ENCODE data around the gene CCDC149.

Gene CCDC149

DNA sequence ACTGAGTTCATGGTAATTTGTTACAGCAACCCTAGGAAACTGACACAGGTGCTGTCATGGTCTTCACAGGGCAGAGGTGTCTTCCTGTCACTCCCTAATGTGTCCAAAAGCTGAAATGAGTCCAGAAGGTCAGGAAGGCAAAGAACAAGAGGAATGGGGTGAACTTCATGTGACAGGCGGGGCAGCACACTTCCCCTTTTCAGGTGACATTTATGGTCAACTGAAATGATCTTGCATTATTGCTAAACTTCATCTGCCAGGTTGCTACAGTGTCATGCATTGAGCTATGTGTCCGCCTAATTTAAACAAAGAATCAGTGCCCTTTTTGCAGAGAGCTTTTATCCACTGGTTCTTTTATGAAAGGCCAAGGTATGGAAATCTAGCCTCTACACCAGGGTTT is 15.9 kb upstream of the CCDC149 start:
- TF ChIP-seq, protein P1, sequence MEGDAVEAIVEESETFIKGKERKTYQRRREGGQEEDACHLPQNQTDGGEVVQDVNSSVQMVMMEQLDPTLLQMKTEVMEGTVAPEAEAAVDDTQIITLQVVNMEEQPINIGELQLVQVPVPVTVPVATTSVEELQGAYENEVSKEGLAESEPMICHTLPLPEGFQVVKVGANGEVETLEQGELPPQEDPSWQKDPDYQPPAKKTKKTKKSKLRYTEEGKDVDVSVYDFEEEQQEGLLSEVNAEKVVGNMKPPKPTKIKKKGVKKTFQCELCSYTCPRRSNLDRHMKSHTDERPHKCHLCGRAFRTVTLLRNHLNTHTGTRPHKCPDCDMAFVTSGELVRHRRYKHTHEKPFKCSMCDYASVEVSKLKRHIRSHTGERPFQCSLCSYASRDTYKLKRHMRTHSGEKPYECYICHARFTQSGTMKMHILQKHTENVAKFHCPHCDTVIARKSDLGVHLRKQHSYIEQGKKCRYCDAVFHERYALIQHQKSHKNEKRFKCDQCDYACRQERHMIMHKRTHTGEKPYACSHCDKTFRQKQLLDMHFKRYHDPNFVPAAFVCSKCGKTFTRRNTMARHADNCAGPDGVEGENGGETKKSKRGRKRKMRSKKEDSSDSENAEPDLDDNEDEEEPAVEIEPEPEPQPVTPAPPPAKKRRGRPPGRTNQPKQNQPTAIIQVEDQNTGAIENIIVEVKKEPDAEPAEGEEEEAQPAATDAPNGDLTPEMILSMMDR (IDR thresholded peaks at IDR 0.05; ENCODE audit: control insufficient read depth, extremely low read depth, insufficient read depth) = no peak
- H3K4me3 ChIP-seq (ENCODE audit: low read depth, low read length) = no peak overlapping the region
- no peak for DNase-seq (ENCODE audit: low read depth)

DNA sequence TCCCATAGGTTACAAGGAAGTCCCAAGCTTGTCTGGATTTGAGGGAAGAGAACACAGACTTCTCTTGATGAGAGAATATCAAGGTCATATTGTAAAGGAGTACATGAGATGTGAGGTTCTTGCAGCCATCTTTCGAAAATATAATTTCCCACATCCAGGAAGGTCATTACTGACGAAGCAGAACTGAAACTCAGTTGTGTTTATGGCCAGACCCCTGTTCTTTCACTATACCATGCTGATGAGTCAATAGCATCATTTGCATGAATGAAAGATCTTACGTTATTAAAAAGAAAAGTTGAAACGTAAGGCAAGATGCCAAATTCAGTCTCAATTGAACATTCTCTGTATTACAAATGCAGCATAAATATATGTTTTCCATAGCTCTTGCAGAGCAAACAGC is 14.2 kb upstream of the CCDC149 start:
- H3K4me3 ChIP-seq (ENCODE audit: low read depth, low read length) = no peak overlapping the region
- DNase-seq (ENCODE audit: low read depth) = no peak
- TF ChIP-seq, protein P1 (IDR thresholded peaks at IDR 0.05; ENCODE audit: control insufficient read depth, extremely low read depth, insufficient read depth) = no peak

DNA sequence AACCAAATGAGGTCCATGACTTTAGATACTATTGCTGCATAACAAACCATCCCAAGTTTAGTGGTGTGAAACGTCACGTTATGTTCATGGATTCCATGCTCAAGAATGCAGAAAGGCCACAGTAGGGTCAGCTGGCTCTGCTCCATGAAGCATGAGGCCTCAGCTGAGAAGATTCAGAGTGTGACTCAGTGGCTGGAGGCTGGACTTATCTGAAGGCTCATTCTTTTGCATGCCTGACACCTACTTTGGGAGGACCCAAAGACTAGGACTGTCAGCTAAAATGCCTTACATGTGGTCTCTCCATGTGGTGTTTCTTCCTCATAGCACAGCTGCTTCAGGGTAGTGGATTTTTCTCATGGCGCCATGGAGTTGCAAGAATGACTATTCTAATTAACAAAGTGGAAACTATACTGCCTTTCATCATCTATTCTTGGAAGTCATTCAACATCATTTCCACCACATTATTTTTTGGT is 11.5 kb upstream of the CCDC149 start:
- DNase-seq (ENCODE audit: low read depth) = no peak
- TF ChIP-seq, protein P1 (IDR thresholded peaks at IDR 0.05; ENCODE audit: control insufficient read depth, extremely low read depth, insufficient read depth) = no peak
- H3K4me3 ChIP-seq (ENCODE audit: low read depth, low read length) = no peak overlapping the region

DNA sequence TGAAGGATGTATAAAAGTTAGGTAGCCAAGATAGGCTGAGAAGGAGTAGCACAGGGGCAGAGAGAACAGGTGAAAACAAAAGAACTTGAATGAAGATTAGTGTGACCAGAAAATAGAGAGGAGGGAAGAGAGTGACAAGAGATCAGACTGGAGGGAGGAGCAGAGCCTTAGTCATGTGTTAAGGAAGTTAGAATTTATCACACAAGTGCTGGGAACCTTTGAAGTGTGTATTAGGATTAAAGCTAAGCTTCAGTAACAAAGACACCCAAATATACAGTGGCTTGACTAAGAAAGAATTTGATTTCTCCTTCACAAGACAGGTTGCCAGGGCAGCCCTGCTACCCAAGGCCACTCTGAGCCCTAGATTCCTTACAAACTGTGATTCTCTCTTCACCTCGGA is 10.7 kb upstream of the CCDC149 start:
- DNase-seq (ENCODE audit: low read depth) = no peak
- H3K4me3 ChIP-seq (ENCODE audit: low read depth, low read length) = no peak overlapping the region
- TF ChIP-seq, protein P1 (IDR thresholded peaks at IDR 0.05; ENCODE audit: control insufficient read depth, extremely low read depth, insufficient read depth) = no peak

DNA sequence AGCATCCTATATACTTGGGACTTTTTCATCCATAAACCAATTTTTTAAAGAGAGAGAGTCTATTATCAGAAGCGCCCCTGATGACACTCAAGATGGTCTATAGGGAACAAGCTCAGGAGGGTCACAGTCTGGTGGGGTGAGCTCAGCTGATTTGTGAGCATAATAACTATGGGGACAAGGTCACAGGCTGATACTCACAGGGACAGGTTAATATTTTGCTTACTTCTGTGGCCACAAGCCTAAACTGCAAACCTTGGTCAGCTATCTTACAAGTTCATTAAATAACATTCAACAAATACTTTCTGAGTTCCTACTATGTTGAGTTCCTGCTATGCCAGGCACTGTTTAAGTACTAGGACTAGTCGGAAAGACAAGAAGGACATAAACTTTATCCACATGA is 10.2 kb upstream of the CCDC149 start:
- DNase-seq (ENCODE audit: low read depth) = no peak
- TF ChIP-seq, protein P1 (IDR thresholded peaks at IDR 0.05; ENCODE audit: control insufficient read depth, extremely low read depth, insufficient read depth) = no peak
- no peak overlapping the region for H3K4me3 ChIP-seq (ENCODE audit: low read depth, low read length)

DNA sequence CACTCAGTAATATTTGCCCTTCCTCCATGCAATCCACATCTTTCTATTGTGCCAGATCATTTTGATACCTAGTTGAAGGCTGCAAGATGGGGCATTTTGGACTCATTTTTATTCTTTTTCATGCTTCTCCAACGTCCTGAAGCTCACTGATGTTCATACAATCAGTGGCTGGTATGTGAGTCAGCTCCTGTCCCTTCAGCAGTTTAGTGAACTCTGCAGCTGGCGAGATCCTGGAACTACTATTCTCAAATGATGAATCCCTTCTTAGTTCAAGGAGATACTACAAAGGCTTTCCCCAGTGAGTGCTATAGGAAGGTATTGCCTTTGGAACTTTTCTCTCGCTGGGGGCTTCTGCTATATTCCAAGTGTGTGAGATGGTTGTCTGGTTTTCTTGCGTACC is 9.6 kb upstream of the CCDC149 start:
- DNase-seq (ENCODE audit: low read depth) = no peak
- H3K4me3 ChIP-seq (ENCODE audit: low read depth, low read length) = no peak overlapping the region
- TF ChIP-seq, protein P1 (IDR thresholded peaks at IDR 0.05; ENCODE audit: control insufficient read depth, extremely low read depth, insufficient read depth) = no peak

DNA sequence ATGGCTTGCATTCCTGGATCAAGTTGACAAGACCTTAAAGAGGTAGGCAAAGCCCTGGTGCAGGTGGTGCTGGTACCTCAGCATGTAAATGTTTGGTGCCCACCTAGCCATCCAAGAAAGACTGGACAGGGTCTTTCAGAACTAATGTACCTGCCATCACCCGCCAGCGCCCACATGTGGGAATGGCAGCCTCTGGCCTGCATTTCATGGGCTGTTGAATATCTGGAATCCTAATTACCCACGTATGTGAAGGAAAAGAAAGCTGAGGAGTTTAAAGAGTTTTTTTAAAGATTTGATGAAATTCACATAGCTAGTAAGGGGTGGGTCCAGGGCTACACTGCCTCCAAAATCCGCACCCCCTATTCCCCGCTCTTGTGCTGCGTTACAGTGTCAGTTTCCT is 8.6 kb upstream of the CCDC149 start:
- no peak for DNase-seq (ENCODE audit: low read depth)
- TF ChIP-seq, protein P1 (IDR thresholded peaks at IDR 0.05; ENCODE audit: control insufficient read depth, extremely low read depth, insufficient read depth) = no peak

More for the DNA sequence above, 8.6 kb upstream of the CCDC149 start:
- no peak overlapping the region for H3K4me3 ChIP-seq (ENCODE audit: low read depth, low read length)

All from LNCaP clone FGC (cell line).